Left ventricle myocardium superior (tissue), 1 donor: ENCODE results near the gene KCNMB2. TPM values are rescaled to one million over a fixed set of nuclear protein-coding genes. Genes with fewer than 3 reads are reported as not detected.

ENCODE experiments used
- ATAC-seq: fragments of 200-7000 bp; cut with Tn5 transposase; one replicate; pipeline ENCODE4 v1.9.1; 2020; ENCODE audit warnings: mild to moderate bottlenecking, moderate library complexity
- DNase-seq: peaks from one replicate; pipeline ENCODE4 v3.0.0-alpha.2; 2020
- intact Hi-C: fragments of 100-400 bp; cut with micrococcal nuclease; formaldehyde crosslinking; loops from one replicate; pipeline ENCODE4 v1.11.0; 2022
- total RNA-seq: library from RNA; stranded (reverse); fragmentation: NEBNext Ultra II Directional; extraction: Animal tissue kit (Norgen Biotek cat#: 25700); gene quantifications from one replicate; pipeline ENCODE4 v1.2.1, GENCODE V29; 2021
- donor health status: DM: no; HTN: yes; CAD: no; lungs with severe emphysema.

Gene KCNMB2
- total RNA-seq, 1 donor from 2014 or later, result 2.7 TPM

DNA sequence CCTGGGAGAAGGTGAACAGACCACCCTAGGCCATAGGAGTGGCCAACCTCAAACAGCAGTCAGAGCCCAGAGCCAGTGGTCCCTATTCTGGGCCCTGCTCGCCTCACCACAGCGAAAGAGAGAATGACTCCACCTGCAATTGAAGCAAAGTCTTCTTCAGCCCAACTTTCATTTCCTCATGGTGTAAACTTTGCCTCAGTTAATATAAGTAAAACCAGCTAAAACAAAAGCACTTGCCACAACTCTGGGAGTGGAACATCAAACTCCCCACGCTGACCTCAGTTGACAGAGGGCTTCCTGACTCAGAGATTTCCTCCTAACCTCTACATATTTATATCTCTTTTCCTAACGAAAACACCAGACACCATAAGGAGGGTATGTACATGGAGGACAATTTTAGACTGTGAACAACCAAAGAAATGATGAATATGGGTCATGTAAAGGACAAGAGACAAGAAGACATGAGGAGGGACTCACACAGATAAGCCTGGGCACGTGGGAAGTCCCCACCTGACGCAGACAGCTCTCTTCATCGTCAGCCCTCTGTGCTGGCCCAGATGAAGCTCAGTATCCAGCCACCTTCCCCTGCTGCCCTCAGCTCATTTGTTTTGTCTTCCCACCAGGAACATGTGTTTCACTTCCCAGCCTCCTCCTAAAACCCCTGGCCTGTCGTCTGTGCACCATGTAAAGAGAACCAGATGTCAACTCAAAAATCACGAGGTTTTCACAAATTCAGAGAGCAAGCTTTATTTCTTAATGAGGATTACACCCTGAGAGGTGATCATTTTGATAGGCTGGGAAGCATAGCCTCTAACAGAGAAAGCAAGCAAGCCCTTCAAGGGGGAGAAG, 140.9 kb downstream of the KCNMB2 start:
- intact Hi-C loops, result no loop called here
- DNase-seq (no peak), ATAC-seq (no peak)

- ATAC-seq, result no peak
- intact Hi-C loops, result no loop called here
- no peak for DNase-seq
Observed at GRCh38 chr3:178677961-178678360, 141.7 kb downstream of the KCNMB2 start.

GRCh38 chr3:178680037-178680436, 143.8 kb downstream of the KCNMB2 start:
- intact Hi-C loops, result no loop called here
- DNase-seq (no peak), ATAC-seq (no peak)

DNA sequence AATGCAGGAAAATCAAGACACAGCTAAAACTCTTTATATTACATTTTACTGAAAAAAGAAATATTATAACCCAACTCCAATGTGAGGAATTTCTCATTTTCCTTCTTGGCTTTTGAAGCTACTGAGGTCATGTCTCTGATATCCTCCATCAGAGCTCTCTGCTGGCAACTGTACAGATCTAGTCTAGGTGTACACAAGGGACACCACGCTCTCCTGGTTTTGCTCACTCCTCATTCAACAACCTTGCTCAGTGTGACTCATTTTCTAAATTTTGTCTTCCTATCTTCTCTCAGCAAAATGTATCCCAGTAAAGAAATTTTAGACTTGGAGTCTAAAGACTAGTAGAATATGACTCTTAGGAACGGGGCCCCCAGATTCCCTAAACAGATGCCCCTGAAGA, 144.3 kb downstream of the KCNMB2 start:
- ATAC-seq, result peak; percentile 67
- intact Hi-C loops, result no loop called here
- no peak for DNase-seq

DNA sequence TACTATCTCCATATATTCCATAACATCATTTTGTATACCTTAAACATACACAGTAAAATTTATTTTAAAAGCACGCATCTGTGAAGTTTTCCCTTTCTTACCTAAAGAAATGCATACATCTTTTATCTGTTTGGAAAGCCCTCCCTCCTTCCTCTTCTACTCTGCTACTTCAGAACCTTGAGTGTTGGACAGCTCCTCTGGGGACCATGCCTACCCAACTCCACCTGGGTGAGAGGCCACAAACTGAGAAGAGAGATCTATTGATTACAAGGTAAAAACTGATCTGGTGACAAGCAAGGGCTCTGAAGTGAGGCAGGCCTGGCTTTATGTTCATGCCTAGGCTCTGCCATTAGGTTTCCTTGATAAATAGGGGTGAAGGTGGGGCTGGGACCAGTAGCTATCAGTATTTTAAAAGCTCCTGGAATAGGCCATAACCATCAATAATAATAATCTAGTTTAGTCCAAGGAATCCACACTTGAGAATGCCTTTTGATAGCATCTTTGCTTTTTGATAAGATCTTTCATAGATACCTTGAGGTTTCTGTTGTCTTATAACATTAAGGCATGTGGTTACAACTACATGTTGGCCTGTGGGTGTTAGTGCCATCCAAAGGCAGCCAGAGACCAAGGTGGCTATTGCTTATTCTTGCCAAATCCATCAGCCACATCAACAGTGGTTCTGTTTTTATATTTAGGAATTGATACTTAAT, 148.8 kb downstream of the KCNMB2 start:
- ATAC-seq (no peak), DNase-seq (no peak)
- intact Hi-C loops, result no loop called here

DNA sequence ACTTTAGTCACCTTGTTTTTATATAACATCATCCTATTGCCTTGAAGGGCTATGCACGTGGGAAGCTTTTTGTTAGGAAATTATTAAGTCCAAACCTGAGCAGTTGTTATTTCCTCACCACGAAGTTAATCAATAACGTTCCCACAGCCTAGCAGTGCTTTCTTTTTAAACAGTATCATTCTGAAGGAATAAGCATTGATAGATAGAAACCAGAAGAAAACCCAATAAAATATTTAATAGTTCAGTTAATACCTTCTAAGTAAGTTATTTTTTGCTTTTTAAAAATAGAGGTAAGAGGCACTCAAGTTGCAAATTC, 149.3 kb downstream of the KCNMB2 start:
- no peak for DNase-seq
- intact Hi-C loops, result no loop called here

DNA sequence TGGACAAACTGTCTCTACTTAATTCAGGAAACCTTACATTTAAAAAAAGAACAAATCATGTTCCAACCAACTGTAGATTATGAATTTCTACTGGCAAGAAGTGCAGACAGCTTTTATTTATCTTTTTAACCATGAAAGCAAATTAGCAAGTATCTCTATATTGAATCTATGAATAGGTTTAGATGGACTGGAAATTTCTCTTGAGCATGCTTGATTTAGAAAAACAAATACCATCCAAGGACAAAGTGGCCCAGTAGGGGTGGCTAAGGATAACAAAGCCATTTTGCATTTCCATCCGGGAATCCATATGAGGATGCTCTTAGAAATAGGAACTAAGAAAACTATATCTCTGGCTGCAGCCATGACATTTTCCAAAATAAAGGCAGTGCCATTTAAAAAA, 150.6 kb downstream of the KCNMB2 start:
- intact Hi-C loops, result no loop called here
- ATAC-seq, result no peak
- no peak for DNase-seq

More for the DNA sequence above, 149.3 kb downstream of the KCNMB2 start:
- no peak for ATAC-seq

DNA sequence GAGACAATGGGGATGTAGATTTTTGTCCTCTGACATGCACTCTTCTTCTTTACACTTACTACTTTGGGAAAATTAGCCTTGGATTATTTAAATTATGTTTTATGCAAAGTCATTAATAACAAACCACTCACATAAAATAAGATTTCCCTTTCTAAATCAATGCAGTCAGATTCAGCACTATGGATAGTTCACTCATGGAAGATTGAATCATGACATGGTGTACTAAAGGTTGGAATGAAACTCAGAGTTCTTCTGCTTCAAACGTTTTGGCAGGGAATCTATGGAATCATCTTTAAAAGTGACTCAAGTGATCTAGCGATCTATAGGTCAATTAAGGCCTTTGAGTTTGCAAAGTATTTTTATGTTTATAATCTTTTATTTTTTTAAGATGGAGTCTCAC, 154.3 kb downstream of the KCNMB2 start:
- DNase-seq, result no peak
- intact Hi-C loops, result no loop called here
- ATAC-seq, result no peak

GRCh38 chr3:178699364-178699763, 163.1 kb downstream of the KCNMB2 start:
- no peak for ATAC-seq
- intact Hi-C loops, result no loop called here
- no peak for DNase-seq

DNA sequence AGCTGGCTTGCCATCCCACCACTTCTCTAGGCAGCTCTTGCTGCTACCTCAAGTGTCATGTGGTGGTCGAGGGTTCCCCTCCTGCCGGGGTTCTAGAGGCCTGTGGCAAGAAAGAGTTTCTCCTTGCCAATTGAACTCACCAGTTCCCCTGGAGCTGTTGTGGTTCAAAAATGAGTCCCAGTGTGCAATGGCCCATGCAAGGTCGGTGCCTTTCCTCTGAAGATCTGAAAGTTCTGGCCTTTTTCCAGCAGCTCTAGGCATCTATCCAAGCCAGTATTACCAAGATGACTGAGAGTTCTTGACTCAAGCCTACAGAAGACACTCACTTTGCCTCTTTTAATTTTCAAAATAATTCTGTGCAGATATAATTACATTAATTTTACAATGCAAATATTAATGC, 163.6 kb downstream of the KCNMB2 start:
- DNase-seq (no peak), ATAC-seq (peak; percentile 66)
- intact Hi-C loops, result no loop called here

DNA sequence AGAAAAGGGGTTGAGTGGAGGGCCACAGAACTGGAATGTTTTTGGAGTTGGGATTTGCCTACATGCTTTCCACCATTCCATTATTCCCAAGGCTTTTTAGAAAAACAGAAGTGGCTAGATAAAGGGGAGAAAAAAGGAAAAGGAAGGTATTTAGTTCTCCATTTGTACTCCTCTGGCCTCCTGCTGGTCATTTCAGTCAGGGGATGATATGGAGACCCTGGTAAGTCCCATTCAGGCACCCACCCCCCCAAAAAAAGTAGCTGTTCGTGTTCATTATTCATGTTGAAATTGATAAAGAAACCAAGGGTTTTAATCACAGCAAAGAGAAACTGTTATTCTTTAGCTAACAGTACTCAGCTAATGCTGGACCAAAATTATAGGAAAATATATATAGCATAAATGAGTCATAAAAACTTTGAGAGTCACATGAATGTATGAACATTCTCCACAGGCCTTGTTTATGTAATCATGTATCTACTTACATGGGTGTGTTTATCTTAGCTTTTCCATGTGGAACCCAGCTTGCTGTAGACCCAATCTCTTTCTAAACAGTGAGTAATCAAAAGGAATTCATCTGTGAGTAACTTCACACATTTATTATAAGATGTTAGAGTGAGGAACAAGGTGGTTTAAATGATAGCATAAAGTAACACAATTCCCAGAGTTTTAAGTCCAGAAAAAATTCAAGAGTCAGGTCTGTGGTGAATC, 167.2 kb downstream of the KCNMB2 start:
- no peak for ATAC-seq
- no peak for DNase-seq
- intact Hi-C loops, result no loop called here

GRCh38 chr3:178705925-178706324, 169.7 kb downstream of the KCNMB2 start:
- DNase-seq (no peak), ATAC-seq (no peak)
- intact Hi-C loops, result no loop called here

GRCh38 chr3:178706411-178706810, 170.2 kb downstream of the KCNMB2 start:
- intact Hi-C loops, result no loop called here
- no peak for ATAC-seq

GRCh38 chr3:178707311-178708031, 171.2 kb downstream of the KCNMB2 start:
- DNase-seq, result no peak
- intact Hi-C loops, result no loop called here
- no peak for ATAC-seq

More at GRCh38 chr3:178706411-178706810, 170.2 kb downstream of the KCNMB2 start:
- DNase-seq, result no peak

- intact Hi-C loops, result no loop called here
Observed at GRCh38 chr3:178709051-178709450, 172.8 kb downstream of the KCNMB2 start.

GRCh38 chr3:178711753-178712152, 175.5 kb downstream of the KCNMB2 start:
- intact Hi-C loops, result no loop called here
- ATAC-seq (peak; percentile 51), DNase-seq (no peak)

More at GRCh38 chr3:178709051-178709450, 172.8 kb downstream of the KCNMB2 start:
- ATAC-seq (no peak), DNase-seq (no peak)

- DNase-seq (no peak), ATAC-seq (peak; percentile 52)
- intact Hi-C loops, result no loop called here
Observed at GRCh38 chr3:178712247-178712646, 176.0 kb downstream of the KCNMB2 start.

DNA sequence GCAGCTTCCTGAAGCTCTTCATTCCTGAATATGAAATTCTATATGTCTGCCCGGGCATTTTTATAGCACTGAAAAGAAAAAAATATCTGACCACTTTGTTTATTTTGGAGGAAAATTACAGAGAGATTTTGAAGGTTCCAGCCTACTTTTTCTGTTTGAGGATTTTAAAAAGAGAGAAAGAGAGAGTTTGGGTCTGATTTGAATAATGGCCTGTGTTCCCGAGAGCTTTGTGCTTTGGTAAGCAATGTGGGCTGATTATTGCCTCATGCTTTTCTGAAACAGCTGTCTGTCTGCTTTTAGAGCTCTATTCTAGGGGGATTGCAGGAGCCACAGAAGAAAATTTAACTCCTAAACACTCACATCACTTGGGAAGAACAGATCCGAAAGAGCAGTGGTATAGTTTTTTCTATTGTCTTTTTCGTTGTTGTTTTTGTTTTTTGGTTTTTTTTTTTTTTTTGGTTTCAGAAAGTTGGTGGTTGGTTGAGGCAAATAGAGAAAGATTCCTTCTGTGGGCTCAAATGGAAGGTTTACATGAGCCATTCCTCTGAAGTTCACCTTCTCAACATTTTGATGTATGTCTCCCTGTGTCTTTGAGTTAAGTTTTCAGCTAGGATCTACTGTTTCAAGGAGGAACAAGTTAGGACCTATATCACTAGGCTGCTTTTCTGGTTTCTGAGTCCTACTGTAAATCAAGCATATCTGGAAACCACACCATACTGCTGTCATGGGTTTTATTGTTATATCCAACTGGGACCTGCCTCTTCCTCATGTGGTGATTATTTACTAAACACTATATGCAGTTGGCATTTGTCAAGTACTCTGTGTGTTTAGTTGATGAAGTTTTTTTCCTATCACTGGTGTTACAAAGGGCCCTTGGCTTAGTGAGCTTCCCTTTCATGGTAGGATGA, 178.9 kb downstream of the KCNMB2 start:
- ATAC-seq (peak; percentile 67), DNase-seq (no peak)
- intact Hi-C loops, result no loop called here
